OCI-LY1 (cell line): Measurements from ENCODE around the gene ACAA2.

Source experiments
- CTCF ChIP-seq: fragments of 200-600 bp; sonication (generic), shearing (Covaris generic); IDR thresholded peaks from 2 replicates; pipeline ENCODE4 v1.5.1; 2017; ENCODE audit warnings: mild to moderate bottlenecking, antibody characterized with exemption, low read length, moderate library complexity, mixed read lengths
- EZH2 ChIP-seq: fragments of 200-600 bp; sonication (generic), shearing (Covaris generic); IDR thresholded peaks from 2 replicates; pipeline ENCODE4 v1.8.0; 2017; ENCODE audit warnings: borderline replicate concordance, mixed run types, mild to moderate bottlenecking, antibody characterized with exemption, low read length, moderate library complexity, mixed read lengths

GRCh38 chr18:49838381-49838780 is 25.0 kb upstream of the ACAA2 start:
- TF ChIP-seq CTCF: no peak
- no peak for TF ChIP-seq EZH2
